Measurements from ENCODE around the gene PCBP3.

GRCh38 chr21:45929449-45929848, 285.9 kb downstream of the PCBP3 start:
- TF ChIP-seq CTCF (IDR thresholded peaks at IDR 0.05; ENCODE audit: low read length) (no peak), EZH2 (optimal IDR thresholded peaks at IDR 0.05; ENCODE audit: low read depth, low read length) (no peak)

Data from MM.1S (cell line).